Measurements from ENCODE around the gene SAFB2. TPM values are rescaled to one million over a fixed set of nuclear protein-coding genes. Genes with fewer than 3 reads are reported as not detected.

Gene SAFB2
- total and polyA plus RNA-seq, 9 of the 15 experiments (the other 6 are each of a cell fraction or from before 2014, with no cell fraction given) = 4.5 to 103 (median 47.3) TPM

GRCh38 chr19:5563935-5564612 lies 58.5 kb downstream of the SAFB2 start:
- Histone ChIP-seq H3K9ac (ENCODE audit: insufficient read depth in 1 of 2, low read depth in 2 of 2, low read length in 2 of 2) (no peak overlapping the region), H3K9me1 (ENCODE audit: control insufficient read depth, insufficient read depth, low read length) (no peaks in the 10 kb centered on the region), H3K36me3 (ENCODE audit: control insufficient read depth, insufficient read depth, low read length) (no peaks in the 10 kb centered on the region), H3K4me3 (no peak overlapping the region), H3K79me2 (ENCODE audit: control insufficient read depth, insufficient read depth, low read length) (no peaks in the 10 kb centered on the region), H3K4me1 (replicated peaks in 1 of 2; ENCODE audit: control insufficient read depth in 2 of 2, insufficient read depth in 2 of 2, low read length in 2 of 2) (peaks cover 0 to 4% of the 10 kb centered on the region in 2 experiments; a peak in 2 of 5 replicates), H3K4me2 (ENCODE audit: insufficient read depth, low read length) (no peak overlapping the region), H3K27ac (ENCODE audit: extremely low read depth, low read depth, low read length) (no peak overlapping the region), H4K20me1 (replicated peaks; ENCODE audit: control insufficient read depth, insufficient read depth, low read length) (no peaks in the 10 kb centered on the region), H3K9me3 (replicated peaks; ENCODE audit: control insufficient read depth, insufficient read depth, low read depth, low read length) (peaks cover 8% of the 10 kb centered on the region), H2AFZ (ENCODE audit: low read depth, low read length) (no peak overlapping the region), H3K27me3 (ENCODE audit: control insufficient read depth in 2 of 2, insufficient read depth in 2 of 2, low read length in 2 of 2) (peaks cover 0 to 6% of the 10 kb centered on the region in 2 experiments; a peak in 1 of 5 replicates)
- FAIRE-seq (no peak), ATAC-seq (peak; percentile 50), DNase-seq (ENCODE audit: extremely low read depth in 1 of 4, low spot score in 3 of 4) (peak in 1 of 4 experiments; percentile 27)
- no TSS peak for BruUV-seq (replicated peaks)
- 6% methylated on average over 13 of the region's 14 CpGs for WGBS (ENCODE audit: insufficient coverage, low coverage, missing lambda C conversion rate)
- intact Hi-C loops (cut with micrococcal nuclease) = no loop called here
- CTCF ChIA-PET (ENCODE audit: low intra/inter-chr PET ratio) = no interaction called here
- in situ Hi-C loops (cut with MboI) = no loop called here
- POLR2A ChIA-PET = interaction anchor here (0.5 to 1.8 kb wide), 5 partner anchors 15 to 223 kb away, joined by 3 to 5 read pairs (median 3); partner anchors contain the start of gene SAFB2
- TF ChIP-seq GMEB1 (CRISPR knock-in tag; IDR thresholded peaks at IDR 0.05) (no peak), ZZZ3 (IDR thresholded peaks at IDR 0.05) (no peak), TAF1 (IDR thresholded peaks at IDR 0.05; ENCODE audit: control insufficient read depth, extremely low read depth, insufficient read depth, low read length, severe bottlenecking) (no peak), ZNF282 (CRISPR knock-in tag; IDR thresholded peaks at IDR 0.05) (no peak), ZNF12 (CRISPR knock-in tag; IDR thresholded peaks at IDR 0.05) (0 out of 2 replicates have a peak, but pooled peaks have one; percentile 57), SMARCA5 (IDR thresholded peaks at IDR 0.05) (no peak), GABPB1 (CRISPR knock-in tag; IDR thresholded peaks at IDR 0.05) (no peak), TRIM24 (IDR thresholded peaks at IDR 0.05) (no peak), RBM25 (IDR thresholded peaks at IDR 0.05; ENCODE audit: low read depth, low read length, severe bottlenecking) (peak; percentile 31), ZNF699 (CRISPR knock-in tag; IDR thresholded peaks at IDR 0.05; ENCODE audit: insufficient replicate concordance) (no peak), ZNF347 (CRISPR knock-in tag; IDR thresholded peaks at IDR 0.05; ENCODE audit: low read depth) (no peak), BACH1 (tag; IDR thresholded peaks at IDR 0.05) (no peak)
- TF ChIP-seq, protein P1, sequence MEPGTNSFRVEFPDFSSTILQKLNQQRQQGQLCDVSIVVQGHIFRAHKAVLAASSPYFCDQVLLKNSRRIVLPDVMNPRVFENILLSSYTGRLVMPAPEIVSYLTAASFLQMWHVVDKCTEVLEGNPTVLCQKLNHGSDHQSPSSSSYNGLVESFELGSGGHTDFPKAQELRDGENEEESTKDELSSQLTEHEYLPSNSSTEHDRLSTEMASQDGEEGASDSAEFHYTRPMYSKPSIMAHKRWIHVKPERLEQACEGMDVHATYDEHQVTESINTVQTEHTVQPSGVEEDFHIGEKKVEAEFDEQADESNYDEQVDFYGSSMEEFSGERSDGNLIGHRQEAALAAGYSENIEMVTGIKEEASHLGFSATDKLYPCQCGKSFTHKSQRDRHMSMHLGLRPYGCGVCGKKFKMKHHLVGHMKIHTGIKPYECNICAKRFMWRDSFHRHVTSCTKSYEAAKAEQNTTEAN (CRISPR knock-in tag; IDR thresholded peaks at IDR 0.05) = no peak

All from K562 (cell line).